Liver (tissue), 9 donors: ENCODE measurements around the gene ITPA. TPM values are rescaled to one million over a fixed set of nuclear protein-coding genes. Genes with fewer than 3 reads are reported as not detected.

Experiments used
- DNase-seq: peaks from one replicate; pipeline ENCODE4 v3.0.0-alpha.2; 2017; ENCODE audit warnings: low spot score
- H3K27ac ChIP-seq, 2 donors: one replicate each; pipeline ENCODE4 v1.7.0; 2013; ENCODE audit warnings: inconsistent platforms in 2 of 2, low read length in 2 of 2, control low read depth in 1 of 2, low read depth in 1 of 2, mild to moderate bottlenecking in 1 of 2
- H3K27me3 ChIP-seq, 4 donors: one replicate each; pipeline versions ENCODE4 v1.6.1 to v1.7.0; 2013; ENCODE audit warnings: low read length in 3 of 4, inconsistent platforms in 1 of 4, mild to moderate bottlenecking in 1 of 4, moderate library complexity in 1 of 4; ENCODE audit not compliant: control insufficient read depth in 4 of 4, insufficient read depth in 4 of 4
- H3K36me3 ChIP-seq, 4 donors: one replicate each; pipeline versions ENCODE4 v1.6.1 to v1.7.0; 2013; ENCODE audit warnings: low read length in 3 of 4, mild to moderate bottlenecking in 3 of 4, low read depth in 1 of 4, moderate library complexity in 1 of 4; ENCODE audit not compliant: control insufficient read depth in 4 of 4, insufficient read depth in 3 of 4
- H3K4me1 ChIP-seq, 4 donors: one replicate each; pipeline versions ENCODE4 v1.6.1 to v1.7.0; 2013; ENCODE audit warnings: low read length in 3 of 4, mild to moderate bottlenecking in 3 of 4, moderate library complexity in 1 of 4; ENCODE audit not compliant: control insufficient read depth in 4 of 4, insufficient read depth in 4 of 4
- H3K4me3 ChIP-seq, 3 donors: one replicate each; pipeline versions ENCODE4 v1.6.1 to v1.7.0; 2013; ENCODE audit warnings: low read length in 3 of 3, control low read depth in 1 of 3, low read depth in 1 of 3, mild to moderate bottlenecking in 1 of 3
- H3K9ac ChIP-seq, 2 donors: one replicate each; pipeline ENCODE4 v1.7.0; 2013; ENCODE audit warnings: low read length in 2 of 2, mild to moderate bottlenecking in 2 of 2, moderate library complexity in 2 of 2, control low read depth in 1 of 2, low read depth in 1 of 2
- H3K9me3 ChIP-seq, 4 donors: one replicate each; pipeline versions ENCODE4 v1.6.1 to v1.7.0; 2013; ENCODE audit warnings: low read length in 3 of 4; ENCODE audit not compliant: control insufficient read depth in 4 of 4
- EGR1 ChIP-seq, 2 donors: IDR thresholded peaks; 2 replicates each; pipeline ENCODE4 v1.6.1; 2016 to 2018; ENCODE audit warnings: antibody characterized with exemption in 2 of 2, low read depth in 2 of 2
- FOXA1 ChIP-seq: IDR thresholded peaks from 2 replicates; pipeline ENCODE4 v1.6.1; 2016; ENCODE audit warnings: antibody characterized with exemption
- FOXA2 ChIP-seq: IDR thresholded peaks from 2 replicates; pipeline ENCODE4 v1.6.1; 2016; ENCODE audit warnings: antibody characterized with exemption
- GABPA ChIP-seq, 2 donors: IDR thresholded peaks in 1 of 2; conservative IDR thresholded peaks in 1 of 2; 2 replicates each; pipeline ENCODE4 v1.6.1; 2016; ENCODE audit warnings: antibody characterized with exemption in 2 of 2, mild to moderate bottlenecking in 1 of 2, moderate library complexity in 1 of 2
- HNF4A ChIP-seq, 2 donors: conservative IDR thresholded peaks; 2 replicates each; pipeline ENCODE4 v1.6.1; 2016; ENCODE audit warnings: antibody characterized with exemption in 2 of 2, mild to moderate bottlenecking in 2 of 2
- HNF4G ChIP-seq: IDR thresholded peaks from 2 replicates; pipeline ENCODE4 v1.6.1; 2016; ENCODE audit warnings: antibody characterized with exemption
- JUND ChIP-seq, 2 donors: IDR thresholded peaks; 2 replicates each; pipeline ENCODE4 v1.6.1; 2016; ENCODE audit warnings: antibody characterized with exemption in 2 of 2
- NR2F2 ChIP-seq: IDR thresholded peaks from 2 replicates; pipeline ENCODE4 v1.6.1; 2016; ENCODE audit warnings: antibody characterized with exemption
- RAD21 ChIP-seq, 2 donors: IDR thresholded peaks; 2 replicates each; pipeline ENCODE4 v1.6.1; 2016; ENCODE audit warnings: antibody characterized with exemption in 2 of 2, mild to moderate bottlenecking in 2 of 2
- RXRA ChIP-seq, 2 donors: IDR thresholded peaks; 2 replicates each; pipeline ENCODE4 v1.6.1; 2017 to 2018; ENCODE audit warnings: antibody characterized with exemption in 2 of 2, mild to moderate bottlenecking in 1 of 2
- SP1 ChIP-seq: IDR thresholded peaks from 2 replicates; pipeline ENCODE4 v1.6.1; 2018; ENCODE audit warnings: antibody characterized with exemption, mild to moderate bottlenecking
- TAF1 ChIP-seq: conservative IDR thresholded peaks from 2 replicates; pipeline ENCODE4 v1.6.1; 2016; ENCODE audit warnings: antibody characterized with exemption, mild to moderate bottlenecking
- YY1 ChIP-seq: IDR thresholded peaks from 2 replicates; pipeline ENCODE4 v1.6.1; 2016; ENCODE audit warnings: antibody characterized with exemption, mild to moderate bottlenecking
- WGBS: extraction: QIAGEN DNeasy Blood & Tissue Kit; methylation state at CpG from one replicate; pipeline ENCODE4 v1.1.7; 2013; 5-methylcytosine and 5-hydroxymethylcytosine counted together
- polyA plus RNA-seq, 2 donors: library from polyadenylated mRNA; stranded (reverse) in 1 of 2; unstranded in 1 of 2; fragments of 200-250 nt in 1 of 2; fragments of >200 nt in 1 of 2; fragmentation: Nextera tagmentation in 1 of 2; extraction: Ambion mirVana in 1 of 2; gene quantifications; one replicate each; pipeline versions ENCODE4 v1.2.1 to v1.2.3, GENCODE V29; 2013 to 2015
- total RNA-seq, 2 donors: library from RNA; depleted of rRNA; stranded (reverse); fragments of >200 nt; gene quantifications; one replicate each; pipeline ENCODE4 v1.2.3, GENCODE V29; 2014
- TF ChIP-seq, protein P1 (sequence below): fragments of 150-350 bp; IDR thresholded peaks from 2 replicates; pipeline ENCODE4 v1.5.1; 2017; ENCODE audit warnings: improper control_type of control experiment, low read depth, low read length; ENCODE audit not compliant: missing input control
- TF ChIP-seq, protein P2 (sequence below): IDR thresholded peaks from 2 replicates; pipeline ENCODE4 v1.6.1; 2016; ENCODE audit warnings: antibody characterized with exemption, mild to moderate bottlenecking
- TF ChIP-seq, protein P3 (sequence below): IDR thresholded peaks from 2 replicates; pipeline ENCODE4 v1.6.1; 2016; ENCODE audit warnings: antibody characterized with exemption
- TF ChIP-seq, protein P4 (sequence below): IDR thresholded peaks from 2 replicates; pipeline ENCODE4 v1.6.1; 2016; ENCODE audit warnings: antibody characterized with exemption
- TF ChIP-seq, protein P5 (sequence below): IDR thresholded peaks from 2 replicates; pipeline ENCODE4 v1.6.1; 2016; ENCODE audit warnings: antibody characterized with exemption
- donor health status: healthy.
- donor health status: healthy.
- donor health status: healthy.
- donor health status: healthy.
- donor health status: healthy.

The ITPA gene
- total and polyA plus RNA-seq, 4 donors: 14.4 to 39.8 (median 19.7) TPM

DNA sequence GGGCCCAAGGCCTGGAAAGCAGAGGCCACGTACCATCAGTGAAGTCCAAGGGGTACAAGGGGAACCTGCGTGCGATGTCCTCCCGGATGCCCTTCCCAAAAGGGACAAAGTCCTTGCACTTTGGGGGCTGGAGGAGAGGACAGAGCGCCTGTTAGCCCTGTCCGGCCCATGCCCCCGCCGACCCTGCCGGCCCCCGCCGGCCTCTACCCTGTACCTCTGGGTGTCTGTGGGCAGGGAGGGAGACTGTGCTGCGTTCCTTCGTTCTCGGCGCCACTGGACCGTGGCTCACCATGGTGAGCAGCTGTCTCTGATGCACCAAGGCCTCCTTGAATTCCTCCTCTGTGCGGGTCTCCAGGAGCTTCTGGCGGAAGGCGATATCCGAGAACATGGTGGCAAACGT lies 21.8 kb downstream of the ITPA start:
- DNase-seq: no peak
- 95% methylated on average over 21 of the region's 21 CpGs for WGBS
- TF ChIP-seq, protein P1, sequence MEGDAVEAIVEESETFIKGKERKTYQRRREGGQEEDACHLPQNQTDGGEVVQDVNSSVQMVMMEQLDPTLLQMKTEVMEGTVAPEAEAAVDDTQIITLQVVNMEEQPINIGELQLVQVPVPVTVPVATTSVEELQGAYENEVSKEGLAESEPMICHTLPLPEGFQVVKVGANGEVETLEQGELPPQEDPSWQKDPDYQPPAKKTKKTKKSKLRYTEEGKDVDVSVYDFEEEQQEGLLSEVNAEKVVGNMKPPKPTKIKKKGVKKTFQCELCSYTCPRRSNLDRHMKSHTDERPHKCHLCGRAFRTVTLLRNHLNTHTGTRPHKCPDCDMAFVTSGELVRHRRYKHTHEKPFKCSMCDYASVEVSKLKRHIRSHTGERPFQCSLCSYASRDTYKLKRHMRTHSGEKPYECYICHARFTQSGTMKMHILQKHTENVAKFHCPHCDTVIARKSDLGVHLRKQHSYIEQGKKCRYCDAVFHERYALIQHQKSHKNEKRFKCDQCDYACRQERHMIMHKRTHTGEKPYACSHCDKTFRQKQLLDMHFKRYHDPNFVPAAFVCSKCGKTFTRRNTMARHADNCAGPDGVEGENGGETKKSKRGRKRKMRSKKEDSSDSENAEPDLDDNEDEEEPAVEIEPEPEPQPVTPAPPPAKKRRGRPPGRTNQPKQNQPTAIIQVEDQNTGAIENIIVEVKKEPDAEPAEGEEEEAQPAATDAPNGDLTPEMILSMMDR: no peak
- TF ChIP-seq NR2F2: no peak
- TF ChIP-seq JUND (IDR thresholded peaks at IDR 0.05): no peak
- no peak for TF ChIP-seq SP1
- TF ChIP-seq, protein P2, sequence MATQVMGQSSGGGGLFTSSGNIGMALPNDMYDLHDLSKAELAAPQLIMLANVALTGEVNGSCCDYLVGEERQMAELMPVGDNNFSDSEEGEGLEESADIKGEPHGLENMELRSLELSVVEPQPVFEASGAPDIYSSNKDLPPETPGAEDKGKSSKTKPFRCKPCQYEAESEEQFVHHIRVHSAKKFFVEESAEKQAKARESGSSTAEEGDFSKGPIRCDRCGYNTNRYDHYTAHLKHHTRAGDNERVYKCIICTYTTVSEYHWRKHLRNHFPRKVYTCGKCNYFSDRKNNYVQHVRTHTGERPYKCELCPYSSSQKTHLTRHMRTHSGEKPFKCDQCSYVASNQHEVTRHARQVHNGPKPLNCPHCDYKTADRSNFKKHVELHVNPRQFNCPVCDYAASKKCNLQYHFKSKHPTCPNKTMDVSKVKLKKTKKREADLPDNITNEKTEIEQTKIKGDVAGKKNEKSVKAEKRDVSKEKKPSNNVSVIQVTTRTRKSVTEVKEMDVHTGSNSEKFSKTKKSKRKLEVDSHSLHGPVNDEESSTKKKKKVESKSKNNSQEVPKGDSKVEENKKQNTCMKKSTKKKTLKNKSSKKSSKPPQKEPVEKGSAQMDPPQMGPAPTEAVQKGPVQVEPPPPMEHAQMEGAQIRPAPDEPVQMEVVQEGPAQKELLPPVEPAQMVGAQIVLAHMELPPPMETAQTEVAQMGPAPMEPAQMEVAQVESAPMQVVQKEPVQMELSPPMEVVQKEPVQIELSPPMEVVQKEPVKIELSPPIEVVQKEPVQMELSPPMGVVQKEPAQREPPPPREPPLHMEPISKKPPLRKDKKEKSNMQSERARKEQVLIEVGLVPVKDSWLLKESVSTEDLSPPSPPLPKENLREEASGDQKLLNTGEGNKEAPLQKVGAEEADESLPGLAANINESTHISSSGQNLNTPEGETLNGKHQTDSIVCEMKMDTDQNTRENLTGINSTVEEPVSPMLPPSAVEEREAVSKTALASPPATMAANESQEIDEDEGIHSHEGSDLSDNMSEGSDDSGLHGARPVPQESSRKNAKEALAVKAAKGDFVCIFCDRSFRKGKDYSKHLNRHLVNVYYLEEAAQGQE: no peak
- no peak for TF ChIP-seq HNF4G
- TF ChIP-seq YY1: no peak
- TF ChIP-seq, protein P3, sequence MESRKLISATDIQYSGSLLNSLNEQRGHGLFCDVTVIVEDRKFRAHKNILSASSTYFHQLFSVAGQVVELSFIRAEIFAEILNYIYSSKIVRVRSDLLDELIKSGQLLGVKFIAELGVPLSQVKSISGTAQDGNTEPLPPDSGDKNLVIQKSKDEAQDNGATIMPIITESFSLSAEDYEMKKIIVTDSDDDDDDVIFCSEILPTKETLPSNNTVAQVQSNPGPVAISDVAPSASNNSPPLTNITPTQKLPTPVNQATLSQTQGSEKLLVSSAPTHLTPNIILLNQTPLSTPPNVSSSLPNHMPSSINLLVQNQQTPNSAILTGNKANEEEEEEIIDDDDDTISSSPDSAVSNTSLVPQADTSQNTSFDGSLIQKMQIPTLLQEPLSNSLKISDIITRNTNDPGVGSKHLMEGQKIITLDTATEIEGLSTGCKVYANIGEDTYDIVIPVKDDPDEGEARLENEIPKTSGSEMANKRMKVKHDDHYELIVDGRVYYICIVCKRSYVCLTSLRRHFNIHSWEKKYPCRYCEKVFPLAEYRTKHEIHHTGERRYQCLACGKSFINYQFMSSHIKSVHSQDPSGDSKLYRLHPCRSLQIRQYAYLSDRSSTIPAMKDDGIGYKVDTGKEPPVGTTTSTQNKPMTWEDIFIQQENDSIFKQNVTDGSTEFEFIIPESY: no peak
- no peak for TF ChIP-seq FOXA1
- no peak for TF ChIP-seq EGR1 (IDR thresholded peaks at IDR 0.05; ENCODE audit: low read depth in 2 of 2)
- TF ChIP-seq, protein P4, sequence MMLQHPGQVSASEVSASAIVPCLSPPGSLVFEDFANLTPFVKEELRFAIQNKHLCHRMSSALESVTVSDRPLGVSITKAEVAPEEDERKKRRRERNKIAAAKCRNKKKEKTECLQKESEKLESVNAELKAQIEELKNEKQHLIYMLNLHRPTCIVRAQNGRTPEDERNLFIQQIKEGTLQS: no peak
- no peak for TF ChIP-seq FOXA2
- no peak for TF ChIP-seq RAD21 (IDR thresholded peaks at IDR 0.05)
- Histone ChIP-seq H3K27me3 (no peaks in the 10 kb centered on the region), H3K4me1 (no peaks in the 10 kb centered on the region), H3K27ac (no peak overlapping the region), H3K9me3 (no peaks in the 10 kb centered on the region), H3K4me3 (no peak overlapping the region), H3K9ac (no peak overlapping the region), H3K36me3 (no peaks in the 10 kb centered on the region)

DNA sequence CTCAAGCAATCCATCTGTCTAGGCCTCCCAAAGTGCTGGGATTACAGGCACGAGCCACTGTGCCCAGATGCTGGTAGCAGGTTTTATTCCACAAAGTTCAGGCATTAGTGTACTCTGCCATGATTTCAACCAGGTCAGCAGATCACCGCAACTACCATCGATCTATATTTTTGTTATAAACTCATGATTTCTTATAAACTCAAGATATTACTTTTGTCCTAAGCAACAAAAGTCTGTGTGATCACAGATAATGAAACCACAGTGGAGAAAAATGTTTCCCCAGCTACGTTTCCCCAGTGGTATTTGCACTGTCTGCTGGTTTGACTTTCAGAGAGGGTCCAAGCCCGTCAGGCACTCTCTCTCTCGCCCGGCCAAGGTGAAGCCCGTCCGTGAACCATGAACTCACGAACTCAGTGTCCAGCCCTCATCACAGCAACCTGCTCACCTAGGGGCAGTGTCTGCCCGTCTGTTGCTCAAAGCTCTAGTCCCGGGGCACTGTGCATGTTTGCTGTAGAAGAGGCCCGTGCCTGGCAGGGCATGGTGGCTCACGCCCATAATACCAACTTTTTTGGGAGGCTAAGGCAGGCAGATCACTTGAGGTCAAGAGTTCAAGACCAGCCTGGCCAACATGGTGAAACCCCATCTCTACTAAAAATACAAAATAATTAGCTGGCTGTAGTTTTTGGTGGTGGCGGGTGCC lies 22.7 kb downstream of the ITPA start:
- H3K4me1 ChIP-seq: no peaks in the 10 kb centered on the region
- H3K27ac ChIP-seq: no peak overlapping the region
- no peaks in the 10 kb centered on the region for H3K36me3 ChIP-seq
- 84% methylated on average over 15 of the region's 15 CpGs for WGBS
- DNase-seq: no peak
- H3K9me3 ChIP-seq: no peaks in the 10 kb centered on the region
- no peaks in the 10 kb centered on the region for H3K27me3 ChIP-seq
- no peak overlapping the region for H3K4me3 ChIP-seq
- no peak overlapping the region for H3K9ac ChIP-seq
- TF ChIP-seq HNF4G (no peak), FOXA2 (no peak), YY1 (no peak), JUND (IDR thresholded peaks at IDR 0.05) (no peak), RAD21 (IDR thresholded peaks at IDR 0.05) (no peak), EGR1 (IDR thresholded peaks at IDR 0.05; ENCODE audit: low read depth in 2 of 2) (no peak), FOXA1 (no peak), RXRA (IDR thresholded peaks at IDR 0.05) (no peak), SP1 (no peak), GABPA (IDR thresholded peaks at IDR 0.05 in 1 of 2, conservative IDR thresholded peaks at IDR 0.05 in 1 of 2) (no peak), HNF4A (conservative IDR thresholded peaks at IDR 0.05) (no peak), TAF1 (no peak), NR2F2 (no peak)
- TF ChIP-seq, protein P1: no peak
- TF ChIP-seq, protein P3: no peak
- TF ChIP-seq, protein P5, sequence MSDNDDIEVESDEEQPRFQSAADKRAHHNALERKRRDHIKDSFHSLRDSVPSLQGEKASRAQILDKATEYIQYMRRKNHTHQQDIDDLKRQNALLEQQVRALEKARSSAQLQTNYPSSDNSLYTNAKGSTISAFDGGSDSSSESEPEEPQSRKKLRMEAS: no peak
- TF ChIP-seq, protein P4: no peak
